Osteocyte (in vitro differentiated cells): ENCODE results near the gene KIFC3. TPM values are rescaled to one million over a fixed set of nuclear protein-coding genes. Genes with fewer than 3 reads are reported as not detected.
"Not testable (repeated sequence)": the region's sequence is repeated elsewhere in the genome, so short reads cannot be mapped to it uniquely, and the experiment has no call there.

Experiments
- DNase-seq: peaks from one replicate; pipeline ENCODE4 v3.0.0; 2021; ENCODE audit warnings: mixed read lengths; ENCODE audit not compliant: unreplicated experiment; ENCODE audit errors: extremely low spot score
- H3K27ac Mint-ChIP-seq: one replicate; pipeline ENCODE4 v1.8.0; 2021; ENCODE audit warnings: mild to moderate bottlenecking, mixed read lengths; ENCODE audit not compliant: unreplicated experiment
- H3K27me3 Mint-ChIP-seq: one replicate; pipeline ENCODE4 v1.8.0; 2021; ENCODE audit warnings: mixed read lengths; ENCODE audit not compliant: unreplicated experiment
- H3K36me3 Mint-ChIP-seq: one replicate; pipeline ENCODE4 v1.8.0; 2021; ENCODE audit warnings: mixed read lengths; ENCODE audit not compliant: unreplicated experiment
- H3K4me1 Mint-ChIP-seq: one replicate; pipeline ENCODE4 v1.8.0; 2021; ENCODE audit warnings: mixed read lengths; ENCODE audit not compliant: unreplicated experiment
- H3K4me3 Mint-ChIP-seq: one replicate; pipeline ENCODE4 v1.8.0; 2021; ENCODE audit warnings: mild to moderate bottlenecking, moderate library complexity, mixed read lengths; ENCODE audit not compliant: unreplicated experiment
- H3K9me3 Mint-ChIP-seq: one replicate; pipeline ENCODE4 v1.8.0; 2021; ENCODE audit warnings: mixed read lengths; ENCODE audit not compliant: unreplicated experiment
- CTCF ChIP-seq: fragments of 200-600 bp; sonication (generic); IDR thresholded peaks from 2 replicates; pipeline ENCODE4 v1.5.0; 2021; ENCODE audit warnings: antibody characterized with exemption, mild to moderate bottlenecking, moderate library complexity
- long read RNA-seq: library from polyadenylated mRNA; unstranded; transcript quantifications from one replicate; pipeline ENCODE4 v2.0.0, GENCODE V29; 2021
- total RNA-seq: library from RNA; stranded (reverse); gene quantifications from 2 replicates; pipeline ENCODE4 v1.2.1, GENCODE V29; 2021

KIFC3 gene
- total RNA-seq: 191 and 196 TPM in 2 replicates
- long read RNA-seq, partial matches to known transcripts: 21 of 37 reads
- long read RNA-seq, other reads (novel, unspliced or antisense): 14 of 37 reads

- DNase-seq: peak; percentile 92
- Mint-ChIP-seq H3K4me3 (peak within 1 kb of the TSS; percentile 84), H3K9me3 (no peaks in the 10 kb centered on the region), H3K27ac (peak within 1 kb of the TSS; percentile 99), H3K36me3 (peaks cover 10% of the 10 kb centered on the region), H3K4me1 (peaks cover 78% of the 10 kb centered on the region), H3K27me3 (no peaks in the 10 kb centered on the region)
- peak; percentile 46 for TF ChIP-seq CTCF
Observed at GRCh38 chr16:57802341-57803133, at the start of gene KIFC3. TSS of gene KIFC3 (minus strand) at chr16:57802491. CDS start at chr16:57798243, 4,248 bp downstream.

- H3K9me3 Mint-ChIP-seq: no peaks in the 10 kb centered on the region
- no peaks in the 10 kb centered on the region for H3K36me3 Mint-ChIP-seq
- DNase-seq: no peak
- H3K27me3 Mint-ChIP-seq: no peaks in the 10 kb centered on the region
- H3K4me3 Mint-ChIP-seq: no peak overlapping the region
- TF ChIP-seq CTCF: no peak
- H3K4me1 Mint-ChIP-seq: peaks cover 44% of the 10 kb centered on the region
- peak overlapping the region; percentile 14 for H3K27ac Mint-ChIP-seq
Observed at GRCh38 chr16:57848181-57848580, 45.9 kb upstream of the KIFC3 start.

GRCh38 chr16:57846931-57847330 lies 44.6 kb upstream of the KIFC3 start:
- H3K27me3 Mint-ChIP-seq, H3K36me3 Mint-ChIP-seq, DNase-seq, H3K9me3 Mint-ChIP-seq: not testable (repeated sequence)
- H3K4me1 Mint-ChIP-seq: peaks cover 55% of the 10 kb centered on the region
- H3K27ac Mint-ChIP-seq: peak overlapping the region; percentile 90
- peak overlapping the region; percentile 41 for H3K4me3 Mint-ChIP-seq

- no peaks in the 10 kb centered on the region for H3K36me3 Mint-ChIP-seq
- H3K4me1 Mint-ChIP-seq: peaks cover 62% of the 10 kb centered on the region
- no peak for TF ChIP-seq CTCF
- DNase-seq: no peak
- H3K27me3 Mint-ChIP-seq: no peaks in the 10 kb centered on the region
- peak overlapping the region; percentile 90 for H3K27ac Mint-ChIP-seq
- H3K9me3 Mint-ChIP-seq: no peaks in the 10 kb centered on the region
- peak overlapping the region; percentile 41 for H3K4me3 Mint-ChIP-seq
Observed at GRCh38 chr16:57846078-57846697, 43.9 kb upstream of the KIFC3 start.

GRCh38 chr16:57845115-57845514 lies 42.8 kb upstream of the KIFC3 start:
- H3K4me3 Mint-ChIP-seq: no peak overlapping the region
- peak overlapping the region; percentile 90 for H3K27ac Mint-ChIP-seq
- no peaks in the 10 kb centered on the region for H3K27me3 Mint-ChIP-seq
- DNase-seq: no peak
- no peaks in the 10 kb centered on the region for H3K9me3 Mint-ChIP-seq
- TF ChIP-seq CTCF: no peak
- peaks cover 68% of the 10 kb centered on the region for H3K4me1 Mint-ChIP-seq
- peaks cover 2% of the 10 kb centered on the region for H3K36me3 Mint-ChIP-seq
